Liver (tissue), 9 donors: ENCODE data around the gene BMP10. TPM values are rescaled to one million over a fixed set of nuclear protein-coding genes. Genes with fewer than 3 reads are reported as not detected.

Experiments
- DNase-seq: peaks from one replicate; pipeline ENCODE4 v3.0.0-alpha.2; 2017; ENCODE audit warnings: low spot score
- H3K27ac ChIP-seq, 2 donors: one replicate each; pipeline ENCODE4 v1.7.0; 2013; ENCODE audit warnings: inconsistent platforms in 2 of 2, low read length in 2 of 2, control low read depth in 1 of 2, low read depth in 1 of 2, mild to moderate bottlenecking in 1 of 2
- H3K27me3 ChIP-seq, 4 donors: one replicate each; pipeline versions ENCODE4 v1.6.1 to v1.7.0; 2013; ENCODE audit warnings: low read length in 3 of 4, inconsistent platforms in 1 of 4, mild to moderate bottlenecking in 1 of 4, moderate library complexity in 1 of 4; ENCODE audit not compliant: control insufficient read depth in 4 of 4, insufficient read depth in 4 of 4
- H3K36me3 ChIP-seq, 4 donors: one replicate each; pipeline versions ENCODE4 v1.6.1 to v1.7.0; 2013; ENCODE audit warnings: low read length in 3 of 4, mild to moderate bottlenecking in 3 of 4, low read depth in 1 of 4, moderate library complexity in 1 of 4; ENCODE audit not compliant: control insufficient read depth in 4 of 4, insufficient read depth in 3 of 4
- H3K4me1 ChIP-seq, 4 donors: one replicate each; pipeline versions ENCODE4 v1.6.1 to v1.7.0; 2013; ENCODE audit warnings: low read length in 3 of 4, mild to moderate bottlenecking in 3 of 4, moderate library complexity in 1 of 4; ENCODE audit not compliant: control insufficient read depth in 4 of 4, insufficient read depth in 4 of 4
- H3K4me3 ChIP-seq, 3 donors: one replicate each; pipeline versions ENCODE4 v1.6.1 to v1.7.0; 2013; ENCODE audit warnings: low read length in 3 of 3, control low read depth in 1 of 3, low read depth in 1 of 3, mild to moderate bottlenecking in 1 of 3
- H3K9ac ChIP-seq, 2 donors: one replicate each; pipeline ENCODE4 v1.7.0; 2013; ENCODE audit warnings: low read length in 2 of 2, mild to moderate bottlenecking in 2 of 2, moderate library complexity in 2 of 2, control low read depth in 1 of 2, low read depth in 1 of 2
- H3K9me3 ChIP-seq, 4 donors: one replicate each; pipeline versions ENCODE4 v1.6.1 to v1.7.0; 2013; ENCODE audit warnings: low read length in 3 of 4; ENCODE audit not compliant: control insufficient read depth in 4 of 4
- ATF3 ChIP-seq: IDR thresholded peaks from 2 replicates; pipeline ENCODE4 v1.6.1; 2016; ENCODE audit warnings: antibody characterized with exemption
- CTCF ChIP-seq: fragments of 150-350 bp; IDR thresholded peaks from 2 replicates; pipeline ENCODE4 v1.5.1; 2017; ENCODE audit warnings: improper control_type of control experiment, low read depth, low read length; ENCODE audit not compliant: missing input control
- FOXA1 ChIP-seq: IDR thresholded peaks from 2 replicates; pipeline ENCODE4 v1.6.1; 2016; ENCODE audit warnings: antibody characterized with exemption
- FOXA2 ChIP-seq: IDR thresholded peaks from 2 replicates; pipeline ENCODE4 v1.6.1; 2016; ENCODE audit warnings: antibody characterized with exemption
- GABPA ChIP-seq, 2 donors: IDR thresholded peaks in 1 of 2; conservative IDR thresholded peaks in 1 of 2; 2 replicates each; pipeline ENCODE4 v1.6.1; 2016; ENCODE audit warnings: antibody characterized with exemption in 2 of 2, mild to moderate bottlenecking in 1 of 2, moderate library complexity in 1 of 2
- HNF4A ChIP-seq, 2 donors: conservative IDR thresholded peaks; 2 replicates each; pipeline ENCODE4 v1.6.1; 2016; ENCODE audit warnings: antibody characterized with exemption in 2 of 2, mild to moderate bottlenecking in 2 of 2
- HNF4G ChIP-seq: IDR thresholded peaks from 2 replicates; pipeline ENCODE4 v1.6.1; 2016; ENCODE audit warnings: antibody characterized with exemption
- JUND ChIP-seq, 2 donors: IDR thresholded peaks; 2 replicates each; pipeline ENCODE4 v1.6.1; 2016; ENCODE audit warnings: antibody characterized with exemption in 2 of 2
- MAX ChIP-seq: IDR thresholded peaks from 2 replicates; pipeline ENCODE4 v1.6.1; 2016; ENCODE audit warnings: antibody characterized with exemption
- NR2F2 ChIP-seq: IDR thresholded peaks from 2 replicates; pipeline ENCODE4 v1.6.1; 2016; ENCODE audit warnings: antibody characterized with exemption
- RAD21 ChIP-seq, 2 donors: IDR thresholded peaks; 2 replicates each; pipeline ENCODE4 v1.6.1; 2016; ENCODE audit warnings: antibody characterized with exemption in 2 of 2, mild to moderate bottlenecking in 2 of 2
- REST ChIP-seq: IDR thresholded peaks from 2 replicates; pipeline ENCODE4 v1.6.1; 2016; ENCODE audit warnings: antibody characterized with exemption, mild to moderate bottlenecking
- RXRA ChIP-seq, 2 donors: IDR thresholded peaks; 2 replicates each; pipeline ENCODE4 v1.6.1; 2017 to 2018; ENCODE audit warnings: antibody characterized with exemption in 2 of 2, mild to moderate bottlenecking in 1 of 2
- SP1 ChIP-seq: IDR thresholded peaks from 2 replicates; pipeline ENCODE4 v1.6.1; 2018; ENCODE audit warnings: antibody characterized with exemption, mild to moderate bottlenecking
- TAF1 ChIP-seq: conservative IDR thresholded peaks from 2 replicates; pipeline ENCODE4 v1.6.1; 2016; ENCODE audit warnings: antibody characterized with exemption, mild to moderate bottlenecking
- YY1 ChIP-seq: IDR thresholded peaks from 2 replicates; pipeline ENCODE4 v1.6.1; 2016; ENCODE audit warnings: antibody characterized with exemption, mild to moderate bottlenecking
- WGBS: extraction: QIAGEN DNeasy Blood & Tissue Kit; methylation state at CpG from one replicate; pipeline ENCODE4 v1.1.7; 2013; 5-methylcytosine and 5-hydroxymethylcytosine counted together
- polyA plus RNA-seq, 2 donors: library from polyadenylated mRNA; stranded (reverse) in 1 of 2; unstranded in 1 of 2; fragments of 200-250 nt in 1 of 2; fragments of >200 nt in 1 of 2; fragmentation: Nextera tagmentation in 1 of 2; extraction: Ambion mirVana in 1 of 2; gene quantifications; one replicate each; pipeline versions ENCODE4 v1.2.1 to v1.2.3, GENCODE V29; 2013 to 2015
- total RNA-seq, 2 donors: library from RNA; depleted of rRNA; stranded (reverse); fragments of >200 nt; gene quantifications; one replicate each; pipeline ENCODE4 v1.2.3, GENCODE V29; 2014
- donor health status: healthy.
- donor health status: healthy.
- donor health status: healthy.
- donor health status: healthy.
- donor health status: healthy.

Gene BMP10
- total and polyA plus RNA-seq, 4 donors: 0.39 to 10.0 (median 8.7) TPM

- TF ChIP-seq FOXA2: no peak
- Histone ChIP-seq H3K4me1 (peaks cover 0 to 6% (median 2%) of the 10 kb centered on the region in 4 donors), H3K9ac (no peak overlapping the region), H3K27ac (no peak overlapping the region), H3K36me3 (peaks cover 0 to 4% (median 2%) of the 10 kb centered on the region in 4 donors), H3K27me3 (no peaks in the 10 kb centered on the region), H3K4me3 (no peak overlapping the region), H3K9me3 (no peaks in the 10 kb centered on the region)
- no peak for DNase-seq
- WGBS: 94% methylated on average over 4 of the region's 4 CpGs
These were observed 43.5 kb downstream of the BMP10 start for GRCh38 chr2:68827666-68828065.

- TF ChIP-seq CTCF: no peak
- TF ChIP-seq TAF1: no peak
- no peak for TF ChIP-seq SP1
- no peak for TF ChIP-seq NR2F2
- TF ChIP-seq MAX: no peak
- no peak for TF ChIP-seq FOXA1
- Histone ChIP-seq H3K9ac (no peak overlapping the region), H3K27ac (no peak overlapping the region), H3K27me3 (no peaks in the 10 kb centered on the region), H3K9me3 (no peaks in the 10 kb centered on the region), H3K36me3 (peaks cover 0 to 4% (median 2%) of the 10 kb centered on the region in 4 donors), H3K4me1 (peaks cover 0 to 6% (median 1%) of the 10 kb centered on the region in 4 donors), H3K4me3 (no peak overlapping the region)
- WGBS: 85% methylated on average over 5 of the region's 5 CpGs
- no peak for DNase-seq
These were observed 45.3 kb downstream of the BMP10 start for GRCh38 chr2:68825866-68826265.

- no peak overlapping the region for H3K9ac ChIP-seq
- peaks cover 0 to 4% (median 2%) of the 10 kb centered on the region in 4 donors for H3K36me3 ChIP-seq
- no peaks in the 10 kb centered on the region for H3K27me3 ChIP-seq
- no peaks in the 10 kb centered on the region for H3K9me3 ChIP-seq
- no peak overlapping the region for H3K4me3 ChIP-seq
- 58% methylated on average over 2 of the region's 2 CpGs for WGBS
- no peak overlapping the region for H3K27ac ChIP-seq
- no peak for TF ChIP-seq MAX
- no peak for TF ChIP-seq RAD21 (IDR thresholded peaks at IDR 0.05)
- TF ChIP-seq HNF4A (conservative IDR thresholded peaks at IDR 0.05): no peak
- TF ChIP-seq JUND (IDR thresholded peaks at IDR 0.05): no peak
- TF ChIP-seq GABPA (IDR thresholded peaks at IDR 0.05 in 1 of 2, conservative IDR thresholded peaks at IDR 0.05 in 1 of 2): no peak
- no peak for TF ChIP-seq REST
- TF ChIP-seq ATF3: no peak
- TF ChIP-seq FOXA2: no peak
- TF ChIP-seq YY1: no peak
- no peak for TF ChIP-seq HNF4G
- TF ChIP-seq RXRA (IDR thresholded peaks at IDR 0.05): no peak
- no peak for TF ChIP-seq CTCF
- H3K4me1 ChIP-seq: peaks cover 0 to 6% (median 1%) of the 10 kb centered on the region in 4 donors
- DNase-seq: no peak
These were observed 46.4 kb downstream of the BMP10 start for GRCh38 chr2:68824831-68825230.
